ENCODE results near the gene HIVEP1.

The HIVEP1 gene

GRCh38 chr6:12060780-12061609 is 48.9 kb downstream of the HIVEP1 start:
- Mint-ChIP-seq H3K27ac (peak overlapping the region; percentile 89), H3K27me3 (no peaks in the 10 kb centered on the region), H3K4me3 (peak overlapping the region; percentile 80), H3K9me3 (no peaks in the 10 kb centered on the region), H3K4me1 (ENCODE audit: low read depth) (peaks cover 44% of the 10 kb centered on the region), H3K36me3 (ENCODE audit: low read depth) (no peaks in the 10 kb centered on the region)
- intact Hi-C loops (cut with micrococcal nuclease): loop anchor here (2.0 kb wide), 1 partner anchor 52 kb away; no protein-coding TSS in a partner anchor

GRCh38 chr6:12062605-12063004 is 50.5 kb downstream of the HIVEP1 start:
- intact Hi-C loops (cut with micrococcal nuclease): no loop called here
- Mint-ChIP-seq H3K4me3 (no peak overlapping the region), H3K9me3 (no peaks in the 10 kb centered on the region), H3K4me1 (ENCODE audit: low read depth) (peaks cover 40% of the 10 kb centered on the region), H3K27ac (no peak overlapping the region), H3K36me3 (ENCODE audit: low read depth) (no peaks in the 10 kb centered on the region), H3K27me3 (no peaks in the 10 kb centered on the region)

- H3K9me3 Mint-ChIP-seq: no peaks in the 10 kb centered on the region
- H3K27me3 Mint-ChIP-seq: no peaks in the 10 kb centered on the region
- no peak overlapping the region for H3K4me3 Mint-ChIP-seq
- no peak overlapping the region for H3K27ac Mint-ChIP-seq
- peaks cover 30% of the 10 kb centered on the region for H3K4me1 Mint-ChIP-seq (ENCODE audit: low read depth)
- H3K36me3 Mint-ChIP-seq (ENCODE audit: low read depth): no peaks in the 10 kb centered on the region
- intact Hi-C loops (cut with micrococcal nuclease): no loop called here
These were observed 52.0 kb downstream of the HIVEP1 start for GRCh38 chr6:12064131-12064530.

- intact Hi-C loops (cut with micrococcal nuclease): no loop called here
- Mint-ChIP-seq H3K36me3 (ENCODE audit: low read depth) (no peaks in the 10 kb centered on the region), H3K4me3 (no peak overlapping the region), H3K9me3 (no peaks in the 10 kb centered on the region), H3K27me3 (no peaks in the 10 kb centered on the region), H3K27ac (no peak overlapping the region), H3K4me1 (ENCODE audit: low read depth) (peaks cover 25% of the 10 kb centered on the region)
These were observed 52.5 kb downstream of the HIVEP1 start for GRCh38 chr6:12064538-12065071.

- H3K4me1 Mint-ChIP-seq (ENCODE audit: low read depth): peaks cover 22% of the 10 kb centered on the region
- no peaks in the 10 kb centered on the region for H3K36me3 Mint-ChIP-seq (ENCODE audit: low read depth)
- no peaks in the 10 kb centered on the region for H3K27me3 Mint-ChIP-seq
- H3K4me3 Mint-ChIP-seq: no peak overlapping the region
- no peaks in the 10 kb centered on the region for H3K9me3 Mint-ChIP-seq
- intact Hi-C loops (cut with micrococcal nuclease): no loop called here
- H3K27ac Mint-ChIP-seq: peak overlapping the region; percentile 15
These were observed 53.4 kb downstream of the HIVEP1 start for GRCh38 chr6:12065321-12066140.

GRCh38 chr6:12066297-12066696 is 54.2 kb downstream of the HIVEP1 start:
- H3K9me3 Mint-ChIP-seq: no peaks in the 10 kb centered on the region
- H3K27ac Mint-ChIP-seq: no peak overlapping the region
- intact Hi-C loops (cut with micrococcal nuclease): no loop called here
- peaks cover 21% of the 10 kb centered on the region for H3K4me1 Mint-ChIP-seq (ENCODE audit: low read depth)
- H3K27me3 Mint-ChIP-seq: no peaks in the 10 kb centered on the region
- no peak overlapping the region for H3K4me3 Mint-ChIP-seq
- H3K36me3 Mint-ChIP-seq (ENCODE audit: low read depth): no peaks in the 10 kb centered on the region

- H3K4me1 Mint-ChIP-seq (ENCODE audit: low read depth): peaks cover 27% of the 10 kb centered on the region
- no peak overlapping the region for H3K4me3 Mint-ChIP-seq
- H3K27ac Mint-ChIP-seq: no peak overlapping the region
- no peaks in the 10 kb centered on the region for H3K36me3 Mint-ChIP-seq (ENCODE audit: low read depth)
- no peaks in the 10 kb centered on the region for H3K9me3 Mint-ChIP-seq
- intact Hi-C loops (cut with micrococcal nuclease): no loop called here
- H3K27me3 Mint-ChIP-seq: no peaks in the 10 kb centered on the region
These were observed 56.9 kb downstream of the HIVEP1 start for GRCh38 chr6:12068899-12069557.

- no peaks in the 10 kb centered on the region for H3K9me3 Mint-ChIP-seq
- no peaks in the 10 kb centered on the region for H3K36me3 Mint-ChIP-seq (ENCODE audit: low read depth)
- peaks cover 22% of the 10 kb centered on the region for H3K4me1 Mint-ChIP-seq (ENCODE audit: low read depth)
- intact Hi-C loops (cut with micrococcal nuclease): no loop called here
- no peak overlapping the region for H3K27ac Mint-ChIP-seq
- no peak overlapping the region for H3K4me3 Mint-ChIP-seq
- no peaks in the 10 kb centered on the region for H3K27me3 Mint-ChIP-seq
These were observed 57.9 kb downstream of the HIVEP1 start for GRCh38 chr6:12069891-12070529.

GRCh38 chr6:12071064-12071615 is 59.0 kb downstream of the HIVEP1 start:
- intact Hi-C loops (cut with micrococcal nuclease): no loop called here
- H3K27me3 Mint-ChIP-seq: no peaks in the 10 kb centered on the region
- no peak overlapping the region for H3K27ac Mint-ChIP-seq
- H3K4me1 Mint-ChIP-seq (ENCODE audit: low read depth): peaks cover 10% of the 10 kb centered on the region
- H3K9me3 Mint-ChIP-seq: no peaks in the 10 kb centered on the region
- no peak overlapping the region for H3K4me3 Mint-ChIP-seq
- no peaks in the 10 kb centered on the region for H3K36me3 Mint-ChIP-seq (ENCODE audit: low read depth)

GRCh38 chr6:12075067-12075563 is 63.0 kb downstream of the HIVEP1 start:
- H3K36me3 Mint-ChIP-seq (ENCODE audit: low read depth): no peaks in the 10 kb centered on the region
- H3K4me1 Mint-ChIP-seq (ENCODE audit: low read depth): peaks cover 18% of the 10 kb centered on the region

GRCh38 chr6:12077021-12077710 is 65.1 kb downstream of the HIVEP1 start:
- Mint-ChIP-seq H3K27me3 (no peaks in the 10 kb centered on the region), H3K9me3 (no peaks in the 10 kb centered on the region), H3K4me1 (ENCODE audit: low read depth) (peaks cover 27% of the 10 kb centered on the region), H3K4me3 (no peak overlapping the region), H3K27ac (no peak overlapping the region), H3K36me3 (ENCODE audit: low read depth) (no peaks in the 10 kb centered on the region)
- intact Hi-C loops (cut with micrococcal nuclease): no loop called here

More at GRCh38 chr6:12075067-12075563, 63.0 kb downstream of the HIVEP1 start:
- H3K9me3 Mint-ChIP-seq: no peaks in the 10 kb centered on the region
- intact Hi-C loops (cut with micrococcal nuclease): no loop called here
- no peaks in the 10 kb centered on the region for H3K27me3 Mint-ChIP-seq
- no peak overlapping the region for H3K27ac Mint-ChIP-seq
- no peak overlapping the region for H3K4me3 Mint-ChIP-seq

- no peaks in the 10 kb centered on the region for H3K27me3 Mint-ChIP-seq
- no peak overlapping the region for H3K27ac Mint-ChIP-seq
- H3K4me3 Mint-ChIP-seq: no peak overlapping the region
- intact Hi-C loops (cut with micrococcal nuclease): no loop called here
- peaks cover 24% of the 10 kb centered on the region for H3K4me1 Mint-ChIP-seq (ENCODE audit: low read depth)
- no peaks in the 10 kb centered on the region for H3K9me3 Mint-ChIP-seq
- H3K36me3 Mint-ChIP-seq (ENCODE audit: low read depth): no peaks in the 10 kb centered on the region
These were observed 65.9 kb downstream of the HIVEP1 start for GRCh38 chr6:12078014-12078413.
